Measurements from ENCODE around the gene ARHGAP30. TPM values are rescaled to one million over a fixed set of nuclear protein-coding genes. Genes with fewer than 3 reads are reported as not detected.

ARHGAP30 gene
- total RNA-seq, 6 experiments from 2014 or later: not detected

DNA sequence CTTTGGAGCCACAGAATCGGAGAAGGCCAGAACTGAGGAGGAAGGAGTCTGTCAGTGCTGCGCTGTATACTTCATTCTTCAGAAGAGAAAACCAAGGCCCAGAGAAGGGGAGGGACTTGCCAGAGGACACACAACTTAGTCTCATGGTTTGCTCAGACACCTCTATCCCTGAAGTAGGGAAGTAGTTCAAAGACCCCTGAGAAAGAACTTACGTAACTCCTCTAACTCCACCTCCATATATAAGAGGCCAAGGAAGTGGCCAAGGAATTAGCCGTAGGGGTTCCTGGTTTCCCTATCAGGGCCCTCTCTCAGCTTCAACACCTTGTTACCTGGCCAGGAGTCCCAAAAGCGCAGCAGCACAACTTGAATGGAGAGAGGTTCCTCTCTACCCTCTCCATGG lies 20.2 kb upstream of the ARHGAP30 start:
- Mint-ChIP-seq H3K9me3 (no peaks in the 10 kb centered on the region), H3K36me3 (ENCODE audit: low read depth) (no peaks in the 10 kb centered on the region), H3K4me3 (no peak overlapping the region), H3K27me3 (ENCODE audit: insufficient read depth) (peaks cover 2% of the 10 kb centered on the region; the same call in 1 of the 2 replicates), H3K4me1 (ENCODE audit: low read depth) (peaks cover 54% of the 10 kb centered on the region), H3K27ac (no peak overlapping the region)
- DNase-seq: no peak
- TF ChIP-seq, protein P1, sequence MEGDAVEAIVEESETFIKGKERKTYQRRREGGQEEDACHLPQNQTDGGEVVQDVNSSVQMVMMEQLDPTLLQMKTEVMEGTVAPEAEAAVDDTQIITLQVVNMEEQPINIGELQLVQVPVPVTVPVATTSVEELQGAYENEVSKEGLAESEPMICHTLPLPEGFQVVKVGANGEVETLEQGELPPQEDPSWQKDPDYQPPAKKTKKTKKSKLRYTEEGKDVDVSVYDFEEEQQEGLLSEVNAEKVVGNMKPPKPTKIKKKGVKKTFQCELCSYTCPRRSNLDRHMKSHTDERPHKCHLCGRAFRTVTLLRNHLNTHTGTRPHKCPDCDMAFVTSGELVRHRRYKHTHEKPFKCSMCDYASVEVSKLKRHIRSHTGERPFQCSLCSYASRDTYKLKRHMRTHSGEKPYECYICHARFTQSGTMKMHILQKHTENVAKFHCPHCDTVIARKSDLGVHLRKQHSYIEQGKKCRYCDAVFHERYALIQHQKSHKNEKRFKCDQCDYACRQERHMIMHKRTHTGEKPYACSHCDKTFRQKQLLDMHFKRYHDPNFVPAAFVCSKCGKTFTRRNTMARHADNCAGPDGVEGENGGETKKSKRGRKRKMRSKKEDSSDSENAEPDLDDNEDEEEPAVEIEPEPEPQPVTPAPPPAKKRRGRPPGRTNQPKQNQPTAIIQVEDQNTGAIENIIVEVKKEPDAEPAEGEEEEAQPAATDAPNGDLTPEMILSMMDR (IDR thresholded peaks at IDR 0.05): no peak

DNA sequence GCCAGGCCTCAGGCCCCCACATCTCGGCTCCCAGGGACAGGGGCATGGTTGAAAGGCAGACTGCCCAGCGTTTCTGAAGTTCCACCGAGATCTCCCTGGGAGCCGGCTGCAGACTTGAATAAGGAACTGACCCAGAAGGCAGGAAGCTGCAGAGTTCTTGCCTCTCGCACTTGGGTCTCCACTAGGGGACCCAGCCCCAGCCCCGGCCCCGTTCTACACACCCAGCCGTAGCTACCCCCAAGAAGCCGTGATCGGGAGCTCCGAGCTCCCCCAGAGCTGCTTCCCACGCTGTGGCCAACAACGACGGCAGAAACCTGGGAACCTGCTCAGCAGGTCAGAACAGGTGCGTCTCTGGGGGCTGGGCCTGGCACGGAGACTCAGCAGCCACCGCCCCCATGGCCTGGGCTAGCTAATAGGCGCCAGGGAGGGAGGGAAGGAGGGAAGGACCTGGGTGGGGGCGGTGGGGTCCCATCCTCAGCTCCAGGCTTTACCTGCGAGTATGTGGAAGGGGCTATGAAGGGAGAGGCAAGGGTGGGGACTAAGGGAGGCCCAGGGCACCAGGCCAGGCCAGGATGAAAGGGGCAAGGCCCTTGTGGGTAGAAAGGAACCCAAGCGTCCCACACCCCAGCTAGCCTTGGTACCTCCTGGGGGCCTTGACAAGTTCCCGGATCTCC lies 19.7 kb upstream of the ARHGAP30 start, which contains the start of gene NECTIN4:
NECTIN4 (minus strand) TSS at position 308 of the 674 bp plus-strand sequence; CDS start at position 46, 262 bp downstream.
- no peaks in the 10 kb centered on the region for H3K36me3 Mint-ChIP-seq (ENCODE audit: low read depth)
- no peaks in the 10 kb centered on the region for H3K9me3 Mint-ChIP-seq
- H3K4me3 Mint-ChIP-seq: no peak within 1 kb of the TSS
- peaks cover 2% of the 10 kb centered on the region; the same call in 1 of the 2 replicates for H3K27me3 Mint-ChIP-seq (ENCODE audit: insufficient read depth)
- peak within 1 kb of the TSS; percentile 40 for H3K27ac Mint-ChIP-seq
- H3K4me1 Mint-ChIP-seq (ENCODE audit: low read depth): peaks cover 59% of the 10 kb centered on the region
- no peak for DNase-seq
- TF ChIP-seq, protein P1 (IDR thresholded peaks at IDR 0.05): no peak

DNA sequence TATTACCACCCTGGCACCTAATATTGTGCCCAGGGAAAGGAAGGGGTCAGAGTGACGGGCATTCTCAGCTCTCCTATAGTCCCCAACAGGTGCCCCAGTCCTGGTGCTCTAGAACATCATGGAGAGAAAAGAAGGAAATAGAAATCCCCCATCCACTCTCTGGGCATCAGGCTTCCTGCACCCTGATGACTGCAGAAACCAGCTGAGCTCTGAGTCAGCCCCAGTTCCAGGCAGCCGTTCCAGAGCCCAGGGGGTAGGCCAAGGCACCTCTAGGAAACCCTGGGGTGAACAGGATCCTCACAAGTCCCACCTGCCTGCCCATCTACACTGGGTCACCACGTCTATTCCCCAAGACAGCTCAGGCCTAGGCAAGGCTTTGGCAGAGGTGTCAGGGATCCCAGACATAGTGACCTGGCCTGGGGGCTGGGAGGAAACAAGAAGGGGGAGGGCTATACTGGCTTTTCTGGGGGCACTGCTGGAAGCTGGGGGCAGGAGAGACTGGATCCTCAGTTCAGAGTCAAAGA lies 19.0 kb upstream of the ARHGAP30 start:
- DNase-seq: peak; percentile 37
- Mint-ChIP-seq H3K27me3 (ENCODE audit: insufficient read depth) (peaks cover 2% of the 10 kb centered on the region; the same call in 1 of the 2 replicates), H3K4me3 (no peak overlapping the region), H3K4me1 (ENCODE audit: low read depth) (peaks cover 66% of the 10 kb centered on the region), H3K36me3 (ENCODE audit: low read depth) (no peaks in the 10 kb centered on the region), H3K9me3 (no peaks in the 10 kb centered on the region), H3K27ac (peak overlapping the region; percentile 40)
- TF ChIP-seq, protein P1 (IDR thresholded peaks at IDR 0.05): no peak

DNA sequence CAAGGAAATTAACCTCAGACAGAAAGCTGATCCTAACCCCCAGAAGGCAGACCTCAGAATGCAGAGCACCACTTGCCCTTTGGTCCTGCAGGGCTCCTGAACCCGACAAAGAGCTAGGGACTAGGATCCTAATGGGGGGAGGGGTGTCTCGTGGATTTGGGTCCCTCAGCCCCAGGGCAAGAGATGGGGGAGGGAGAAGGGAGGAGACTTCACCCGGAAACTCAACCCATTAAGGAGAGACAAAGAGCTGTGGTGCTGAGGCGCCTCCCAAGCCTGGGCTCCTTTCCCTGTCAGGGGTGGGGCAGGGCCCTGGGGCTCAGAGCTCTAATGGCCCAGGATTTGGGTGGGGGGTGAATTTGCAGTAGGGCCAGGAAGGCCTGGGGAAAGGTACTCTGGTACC lies 16.8 kb upstream of the ARHGAP30 start:
- Mint-ChIP-seq H3K27me3 (ENCODE audit: insufficient read depth) (no peaks in the 10 kb centered on the region; the same call in 1 of the 2 replicates), H3K36me3 (ENCODE audit: low read depth) (no peaks in the 10 kb centered on the region), H3K4me3 (no peak overlapping the region), H3K4me1 (ENCODE audit: low read depth) (peaks cover 69% of the 10 kb centered on the region), H3K9me3 (no peaks in the 10 kb centered on the region), H3K27ac (no peak overlapping the region)
- TF ChIP-seq, protein P1 (IDR thresholded peaks at IDR 0.05): no peak
- DNase-seq: no peak

DNA sequence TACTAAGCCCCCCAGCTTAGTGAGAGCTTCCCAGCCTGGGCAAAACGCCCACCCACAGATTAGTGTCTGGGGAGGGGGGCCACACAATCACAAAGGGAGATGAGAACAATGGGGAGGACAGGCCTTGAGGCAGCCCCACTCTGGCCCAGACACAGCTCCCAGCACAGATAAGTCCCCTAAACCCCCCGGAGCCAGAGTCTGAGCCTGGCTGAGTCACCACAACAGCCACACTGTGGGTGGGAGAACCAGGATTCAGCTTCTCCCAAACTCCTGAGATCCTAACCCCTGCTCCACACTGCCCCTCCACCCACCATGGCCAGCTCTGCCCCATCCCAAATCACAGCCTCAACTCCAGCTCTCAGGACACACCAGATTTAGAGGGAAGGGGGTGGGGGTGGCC lies 15.5 kb upstream of the ARHGAP30 start:
- H3K36me3 Mint-ChIP-seq (ENCODE audit: low read depth): no peaks in the 10 kb centered on the region
- H3K4me3 Mint-ChIP-seq: no peak overlapping the region
- no peaks in the 10 kb centered on the region for H3K9me3 Mint-ChIP-seq
- H3K4me1 Mint-ChIP-seq (ENCODE audit: low read depth): peaks cover 82% of the 10 kb centered on the region
- H3K27ac Mint-ChIP-seq: peak overlapping the region; percentile 81
- TF ChIP-seq, protein P1 (IDR thresholded peaks at IDR 0.05): no peak
- H3K27me3 Mint-ChIP-seq (ENCODE audit: insufficient read depth): no peaks in the 10 kb centered on the region; the same call in 1 of the 2 replicates
- no peak for DNase-seq

All from HFFc6 (cell line).